Suprapubic skin (tissue), 4 donors: ENCODE measurements around the gene GINM1. TPM values are rescaled to one million over a fixed set of nuclear protein-coding genes. Genes with fewer than 3 reads are reported as not detected.
A peak's percentile ranks its signal among the peaks of the same experiment; 100 is the strongest.

Source experiments
- DNase-seq, 2 donors: peaks; one replicate each; pipeline ENCODE4 v3.0.0-alpha.2; 2019; ENCODE audit warnings: low spot score in 2 of 2
- H3K27ac ChIP-seq: fragments of 200-600 bp; sonication (generic); one replicate; pipeline ENCODE4 v1.5.1; 2019
- H3K27me3 ChIP-seq: fragments of 200-600 bp; sonication (generic); one replicate; pipeline ENCODE4 v1.5.1; 2019
- H3K36me3 ChIP-seq: fragments of 200-600 bp; sonication (generic); one replicate; pipeline ENCODE4 v1.5.1; 2019
- H3K4me1 ChIP-seq: fragments of 200-600 bp; sonication (generic); one replicate; pipeline ENCODE4 v1.5.1; 2019
- H3K4me3 ChIP-seq: fragments of 200-600 bp; sonication (generic); one replicate; pipeline ENCODE4 v1.5.1; 2019; ENCODE audit warnings: mild to moderate bottlenecking
- H3K9me3 ChIP-seq: fragments of 200-600 bp; sonication (generic); one replicate; pipeline ENCODE4 v1.5.1; 2019
- CTCF ChIP-seq, 2 donors: fragments of 200-600 bp in 1 of 2; fragments of 450-650 bp in 1 of 2; sonication (generic) in 1 of 2; IDR thresholded peaks; one replicate each; pipeline ENCODE4 v1.5.1; 2016 to 2019; ENCODE audit warnings: antibody characterized with exemption in 2 of 2, mild to moderate bottlenecking in 1 of 2, moderate library complexity in 1 of 2
- EP300 ChIP-seq: sonication (generic); formaldehyde crosslinking; IDR thresholded peaks from one replicate; pipeline ENCODE4 v1.6.1; 2017; ENCODE audit warnings: antibody characterized with exemption
- POLR2A ChIP-seq, 2 donors: fragments of 450-650 bp; IDR thresholded peaks; one replicate each; pipeline ENCODE4 v1.6.1; 2017; ENCODE audit warnings: antibody characterized with exemption in 2 of 2, mild to moderate bottlenecking in 2 of 2, moderate library complexity in 2 of 2
- POLR2AphosphoS5 ChIP-seq, 3 donors: sonication (generic); formaldehyde crosslinking; IDR thresholded peaks; one replicate each; pipeline ENCODE4 v1.6.1; 2017; ENCODE audit warnings: antibody characterized with exemption in 3 of 3
- WGBS: methylation state at CpG from one replicate; pipeline ENCODE4 v1.1.5; 2018; 5-methylcytosine and 5-hydroxymethylcytosine counted together
- total RNA-seq, 4 donors: library from RNA; depleted of rRNA; stranded (reverse); fragments of >200 nt; gene quantifications; one replicate each; pipeline ENCODE4 v1.1.0, GENCODE V29; 2016

GINM1 gene
- total RNA-seq, 4 donors from 2014 or later, result 24.9 to 43.8 (median 34.4) TPM

GRCh38 chr6:149567194-149567586 lies 1.0 kb downstream of the GINM1 start:
- H3K27me3 ChIP-seq, result no peaks in the 10 kb centered on the region
- H3K36me3 ChIP-seq, result no peaks in the 10 kb centered on the region
- 27% methylated on average over 12 of the region's 12 CpGs for WGBS
- TF ChIP-seq CTCF (IDR thresholded peaks at IDR 0.05), result no peak
- no peak for TF ChIP-seq POLR2A (IDR thresholded peaks at IDR 0.05)
- no peak for TF ChIP-seq EP300
- TF ChIP-seq POLR2AphosphoS5 (IDR thresholded peaks at IDR 0.05), result no peak
- DNase-seq, result no peak
- peak overlapping the region; percentile 86 for H3K4me3 ChIP-seq
- peaks cover 20% of the 10 kb centered on the region for H3K4me1 ChIP-seq
- no peaks in the 10 kb centered on the region for H3K9me3 ChIP-seq
- peak overlapping the region; percentile 93 for H3K27ac ChIP-seq

- H3K4me1 ChIP-seq, result peaks cover 20% of the 10 kb centered on the region
- H3K4me3 ChIP-seq, result no peak overlapping the region
- WGBS, result 91% methylated on average over 7 of the region's 7 CpGs
Observed at GRCh38 chr6:149567945-149568585, 1.9 kb downstream of the GINM1 start.

GRCh38 chr6:149580880-149581279 lies 14.7 kb downstream of the GINM1 start:
- no peak for TF ChIP-seq EP300
- TF ChIP-seq POLR2A (IDR thresholded peaks at IDR 0.05), result no peak
- no peak for TF ChIP-seq CTCF (IDR thresholded peaks at IDR 0.05)
- TF ChIP-seq POLR2AphosphoS5 (IDR thresholded peaks at IDR 0.05), result no peak
- H3K36me3 ChIP-seq, result peaks cover 53% of the 10 kb centered on the region
- H3K27ac ChIP-seq, result no peak overlapping the region
- H3K4me3 ChIP-seq, result no peak overlapping the region
- no peak for DNase-seq
- WGBS, result 92% methylated on average over 5 of the region's 5 CpGs
- no peaks in the 10 kb centered on the region for H3K27me3 ChIP-seq
- no peaks in the 10 kb centered on the region for H3K9me3 ChIP-seq
- no peaks in the 10 kb centered on the region for H3K4me1 ChIP-seq

More at GRCh38 chr6:149567945-149568585, 1.9 kb downstream of the GINM1 start:
- DNase-seq, result no peak
- no peak overlapping the region for H3K27ac ChIP-seq
- no peaks in the 10 kb centered on the region for H3K9me3 ChIP-seq
- H3K36me3 ChIP-seq, result peaks cover 2% of the 10 kb centered on the region
- TF ChIP-seq CTCF (IDR thresholded peaks at IDR 0.05) (no peak), EP300 (no peak), POLR2A (IDR thresholded peaks at IDR 0.05) (no peak), POLR2AphosphoS5 (IDR thresholded peaks at IDR 0.05) (no peak)
- H3K27me3 ChIP-seq, result no peaks in the 10 kb centered on the region

- 97% methylated on average over 5 of the region's 5 CpGs for WGBS
- no peak overlapping the region for H3K27ac ChIP-seq
- H3K9me3 ChIP-seq, result no peaks in the 10 kb centered on the region
- H3K36me3 ChIP-seq, result peaks cover 52% of the 10 kb centered on the region
- no peak for DNase-seq
- no peak for TF ChIP-seq POLR2A (IDR thresholded peaks at IDR 0.05)
- no peak for TF ChIP-seq EP300
- no peak for TF ChIP-seq POLR2AphosphoS5 (IDR thresholded peaks at IDR 0.05)
- no peak for TF ChIP-seq CTCF (IDR thresholded peaks at IDR 0.05)
- no peaks in the 10 kb centered on the region for H3K27me3 ChIP-seq
- H3K4me3 ChIP-seq, result no peak overlapping the region
- H3K4me1 ChIP-seq, result no peaks in the 10 kb centered on the region
Observed at GRCh38 chr6:149581349-149581748, 15.2 kb downstream of the GINM1 start.

- Histone ChIP-seq H3K36me3 (peaks cover 72% of the 10 kb centered on the region), H3K4me1 (no peaks in the 10 kb centered on the region), H3K4me3 (no peak overlapping the region), H3K27ac (no peak overlapping the region), H3K9me3 (no peaks in the 10 kb centered on the region), H3K27me3 (no peaks in the 10 kb centered on the region)
- TF ChIP-seq EP300 (no peak), CTCF (IDR thresholded peaks at IDR 0.05) (no peak)
- DNase-seq, result no peak
- WGBS, result 93% methylated on average over 2 of the region's 2 CpGs
Observed at GRCh38 chr6:149586149-149586548, 20.0 kb downstream of the GINM1 start.
